ENCODE measurements around the gene ZNF594.
"Not testable (repeated sequence)": the region's sequence is repeated elsewhere in the genome, so short reads cannot be mapped to it uniquely, and the experiment has no call there.

The ZNF594 gene

GRCh38 chr17:5136580-5137412, 54.9 kb downstream of the ZNF594 start:
- not testable (repeated sequence) for DNase-seq (ENCODE audit: low read depth)

DNA sequence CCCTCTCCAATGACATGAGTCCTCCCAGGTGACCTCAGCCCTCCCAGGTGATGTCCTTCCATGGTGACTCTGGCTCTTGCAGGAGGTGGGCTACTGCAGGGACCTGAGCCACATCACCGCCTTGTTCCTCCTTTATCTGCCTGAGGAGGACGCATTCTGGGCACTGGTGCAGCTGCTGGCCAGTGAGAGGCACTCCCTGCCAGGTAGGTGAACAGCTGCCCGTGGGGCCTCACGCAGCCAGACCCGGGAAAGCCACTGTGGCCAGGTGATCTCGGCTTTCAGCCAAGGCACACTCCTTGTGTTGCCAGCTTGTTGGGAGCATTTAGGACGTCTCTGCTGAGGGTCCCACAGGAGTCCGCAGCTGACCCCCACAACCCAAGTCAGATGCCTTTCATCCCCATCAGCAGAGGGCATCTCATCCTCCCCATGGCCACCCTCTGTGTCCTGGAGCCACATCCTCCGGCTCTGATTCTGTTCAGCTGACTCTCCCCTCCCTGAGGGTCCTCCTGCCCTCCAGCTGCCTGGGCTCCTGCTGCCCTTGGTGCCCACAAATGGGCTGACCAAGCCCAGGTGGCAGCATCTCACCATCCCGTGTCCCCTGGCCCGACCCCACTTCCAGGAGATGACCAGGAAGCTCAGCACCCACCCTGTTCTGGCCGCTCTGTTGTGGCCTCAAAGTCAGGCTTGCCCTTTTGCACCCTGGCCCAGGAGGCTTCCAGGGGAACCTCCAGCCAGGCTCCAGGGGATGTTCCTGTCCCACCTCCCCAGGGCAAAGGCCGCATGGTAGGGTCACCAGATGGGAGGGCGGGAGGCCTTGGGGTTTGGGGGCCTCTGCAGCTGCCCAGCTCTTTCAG, 55.7 kb downstream of the ZNF594 start:
- DNase-seq (ENCODE audit: low read depth), result no peak

DNA sequence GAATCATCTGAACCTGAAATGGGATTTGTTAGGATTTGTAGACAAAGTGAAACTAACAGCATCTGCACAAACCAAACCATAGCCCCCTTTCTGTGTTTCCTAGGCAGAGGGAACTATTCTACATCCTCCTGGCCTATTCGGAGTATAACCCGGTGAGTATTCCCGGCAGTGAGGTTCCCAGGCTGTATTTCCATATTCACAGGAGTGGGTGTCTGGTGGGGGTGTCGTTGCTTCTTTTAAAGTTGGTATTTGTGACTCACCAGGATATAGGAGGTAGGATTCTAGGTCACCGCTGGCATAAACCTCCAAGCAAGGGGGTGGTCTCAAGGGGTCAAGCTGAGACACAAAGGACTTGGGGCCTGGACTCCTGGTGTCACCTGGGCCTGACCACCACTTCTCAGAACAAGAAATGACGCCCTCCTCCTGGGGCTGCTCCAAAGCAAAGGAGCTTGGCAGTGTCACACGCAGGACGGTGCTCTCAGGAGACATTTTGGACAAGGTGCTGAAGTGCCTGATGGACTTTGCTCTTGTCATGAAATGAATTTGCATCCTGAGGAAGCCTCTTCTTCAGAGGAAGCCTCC, 56.4 kb downstream of the ZNF594 start:
- not testable (repeated sequence) for DNase-seq (ENCODE audit: low read depth)

- DNase-seq (ENCODE audit: low read depth), result not testable (repeated sequence)
Measured at GRCh38 chr17:5134571-5134970, 57.1 kb downstream of the ZNF594 start.

GRCh38 chr17:5133961-5134360, 57.7 kb downstream of the ZNF594 start:
- not testable (repeated sequence) for DNase-seq (ENCODE audit: low read depth)

- DNase-seq (ENCODE audit: low read depth), result no peak
Measured at GRCh38 chr17:5133311-5133710, 58.4 kb downstream of the ZNF594 start.

- not testable (repeated sequence) for DNase-seq (ENCODE audit: low read depth)
Measured at GRCh38 chr17:5132503-5133225, 59.0 kb downstream of the ZNF594 start.

DNA sequence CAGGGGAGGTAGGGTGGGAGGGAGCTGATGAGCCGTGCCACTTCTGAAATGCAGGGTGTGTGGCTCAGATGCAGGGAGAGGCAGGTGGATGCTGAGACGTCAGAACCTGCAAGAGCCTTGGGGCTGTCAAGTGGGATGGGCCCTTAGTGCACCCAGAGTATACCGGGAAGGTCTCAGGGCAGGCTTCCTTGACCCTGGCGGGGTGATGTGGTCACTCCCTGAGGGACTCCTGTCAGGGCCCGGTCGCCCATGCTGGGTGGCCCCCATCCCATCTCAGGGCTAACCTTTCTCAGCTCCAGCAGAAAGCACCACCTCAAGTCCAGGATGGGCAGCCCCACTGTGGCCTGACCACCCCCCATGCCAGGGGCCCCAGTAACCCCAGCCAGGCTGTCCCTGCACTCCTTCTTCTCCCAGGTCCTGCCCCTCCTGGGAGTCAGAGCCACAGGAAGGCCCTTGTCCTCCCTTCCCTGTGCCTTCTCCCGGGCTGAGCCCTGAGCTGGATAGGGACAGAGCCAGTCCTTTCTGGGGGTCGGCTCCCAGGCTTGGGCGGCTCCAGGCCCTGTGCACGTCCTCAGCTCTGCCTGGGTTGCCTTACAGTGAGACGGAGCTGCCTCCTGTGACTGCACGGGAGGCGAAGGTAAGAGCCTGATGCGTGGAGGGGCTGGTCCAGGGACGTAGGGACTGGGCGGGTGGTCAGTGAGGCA, 59.7 kb downstream of the ZNF594 start:
- not testable (repeated sequence) for DNase-seq (ENCODE audit: low read depth)

- no peak for DNase-seq (ENCODE audit: low read depth)
Measured at GRCh38 chr17:5131146-5131715, 60.4 kb downstream of the ZNF594 start.

DNA sequence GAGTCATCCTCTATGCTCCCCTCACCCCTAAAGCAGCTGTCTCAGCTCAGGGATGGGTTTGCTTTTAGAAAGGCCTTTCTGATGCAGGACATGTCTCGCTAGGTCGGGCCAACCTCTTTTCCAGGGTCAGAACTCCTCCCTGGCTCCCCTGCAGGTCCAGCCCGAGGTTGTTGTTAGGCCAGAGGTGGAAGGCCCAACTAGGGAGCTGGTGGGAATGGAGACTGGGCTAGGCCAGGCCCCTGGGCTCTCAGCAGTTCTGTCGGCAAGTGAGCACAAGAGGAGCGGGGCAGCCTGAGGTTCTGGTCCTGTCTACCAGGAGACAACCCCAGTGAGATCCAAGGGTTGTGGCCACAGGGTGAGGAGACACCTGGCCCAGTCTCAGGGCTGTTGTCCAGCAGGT, 61.0 kb downstream of the ZNF594 start:
- not testable (repeated sequence) for DNase-seq (ENCODE audit: low read depth)

DNA sequence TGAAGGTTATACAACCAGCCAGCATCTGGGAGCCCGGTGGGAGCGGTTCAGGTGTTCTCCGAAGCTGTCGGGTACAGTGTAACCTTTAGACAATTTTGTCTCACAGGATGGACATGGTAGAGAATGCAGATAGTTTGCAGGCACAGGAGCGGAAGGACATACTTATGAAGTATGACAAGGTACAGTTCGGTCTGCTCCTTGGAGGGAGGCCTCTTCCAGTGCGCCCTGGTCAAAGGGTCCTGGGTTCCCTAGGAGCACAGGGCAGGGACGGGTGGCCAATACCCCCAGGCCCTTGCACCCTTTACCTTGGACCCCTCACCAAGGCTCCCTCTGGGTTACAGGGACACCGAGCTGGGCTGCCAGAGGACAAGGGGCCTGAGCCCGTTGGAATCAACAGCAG, 61.4 kb downstream of the ZNF594 start:
- DNase-seq (ENCODE audit: low read depth), result not testable (repeated sequence)

DNA sequence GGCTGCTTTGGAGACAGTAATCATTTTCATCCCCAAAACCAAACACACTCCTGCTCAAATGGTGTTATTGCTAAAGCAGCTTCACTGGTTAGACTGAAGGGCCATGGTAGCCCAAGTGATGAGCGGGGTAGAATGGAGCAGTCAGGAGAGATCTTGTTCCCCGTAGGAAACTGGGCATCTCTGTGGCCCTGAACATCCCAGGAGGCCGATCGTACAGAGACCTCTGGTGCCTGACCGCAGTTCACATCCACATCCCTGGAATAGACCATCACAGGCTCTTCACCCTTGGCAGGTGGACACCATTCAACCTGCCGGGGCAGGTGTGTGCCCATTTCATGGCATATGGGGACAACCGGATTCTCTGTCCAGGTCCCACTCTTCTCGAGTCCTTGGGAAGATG, 61.9 kb downstream of the ZNF594 start:
- not testable (repeated sequence) for DNase-seq (ENCODE audit: low read depth)
